GM18861 (cell line): ENCODE data around the gene TMPRSS6.

Source experiments
- ATAC-seq: cut with Tn5 transposase; IDR thresholded peaks from one replicate; pipeline ENCODE4 v1.9.1; 2021; ENCODE audit not compliant: unreplicated experiment

Gene TMPRSS6

GRCh38 chr22:37118083-37118482 is 8.6 kb upstream of the TMPRSS6 start:
- no peak for ATAC-seq

- ATAC-seq, result no peak
Observed at GRCh38 chr22:37117092-37117491, 7.6 kb upstream of the TMPRSS6 start.

GRCh38 chr22:37115032-37115431 is 5.5 kb upstream of the TMPRSS6 start:
- ATAC-seq, result no peak

- no peak for ATAC-seq
Observed at GRCh38 chr22:37113757-37114156, 4.2 kb upstream of the TMPRSS6 start.

GRCh38 chr22:37112084-37112728 is 2.7 kb upstream of the TMPRSS6 start:
- no peak for ATAC-seq

- ATAC-seq, result no peak
Observed at GRCh38 chr22:37111156-37111717, 1.7 kb upstream of the TMPRSS6 start.

GRCh38 chr22:37107816-37108621 is 1.5 kb downstream of the TMPRSS6 start:
- no peak for ATAC-seq

- no peak for ATAC-seq
Observed at GRCh38 chr22:37105990-37106389, 3.5 kb downstream of the TMPRSS6 start.

GRCh38 chr22:37105154-37105553 is 4.4 kb downstream of the TMPRSS6 start:
- no peak for ATAC-seq

- ATAC-seq, result no peak
Observed at GRCh38 chr22:37103656-37104452, 5.7 kb downstream of the TMPRSS6 start.

- no peak for ATAC-seq
Observed at GRCh38 chr22:37103151-37103550, 6.4 kb downstream of the TMPRSS6 start.

GRCh38 chr22:37101311-37102066 is 8.0 kb downstream of the TMPRSS6 start:
- no peak for ATAC-seq

GRCh38 chr22:37100589-37101127 is 8.9 kb downstream of the TMPRSS6 start:
- ATAC-seq, result no peak

- no peak for ATAC-seq
Observed at GRCh38 chr22:37098976-37099591, 10.4 kb downstream of the TMPRSS6 start.

GRCh38 chr22:37097346-37097745 is 12.2 kb downstream of the TMPRSS6 start:
- ATAC-seq, result no peak

GRCh38 chr22:37095113-37095512 is 14.4 kb downstream of the TMPRSS6 start:
- no peak for ATAC-seq

GRCh38 chr22:37094239-37094638 is 15.3 kb downstream of the TMPRSS6 start:
- ATAC-seq, result no peak

- no peak for ATAC-seq
Observed at GRCh38 chr22:37092997-37093396, 16.5 kb downstream of the TMPRSS6 start.

- ATAC-seq, result no peak
Observed at GRCh38 chr22:37091994-37092393, 17.5 kb downstream of the TMPRSS6 start.
